ENCODE results near the gene TMEM132C. TPM values are rescaled to one million over a fixed set of nuclear protein-coding genes. Genes with fewer than 3 reads are reported as not detected.

Gene TMEM132C
- total and polyA plus RNA-seq, 2 of the 4 experiments (the other 2 are of a cell fraction), result not detected

GRCh38 chr12:128381946-128382345, 115.0 kb downstream of the TMEM132C start:
- no peak overlapping the region for H2AFZ ChIP-seq (replicated peaks; ENCODE audit: low read length, poor library complexity)
- H2BK120ac ChIP-seq (ENCODE audit: low read depth, low read length), result no peak overlapping the region
- in situ Hi-C loops (cut with MboI; ENCODE audit: low sequenced_read_pairs) (no loop called here), intact Hi-C loops (cut with micrococcal nuclease) (no loop called here), dilution Hi-C loops (cut with HindIII; ENCODE audit: low sequenced_read_pairs, unreplicated experiment) (no loop called here)
- TF ChIP-seq CHD1 (IDR thresholded peaks at IDR 0.05; ENCODE audit: low read depth, low read length), result no peak
- TF ChIP-seq USF2 (IDR thresholded peaks at IDR 0.05; ENCODE audit: low read depth, low read length), result no peak
- TF ChIP-seq RCOR1 (IDR thresholded peaks at IDR 0.05; ENCODE audit: insufficient replicate concordance, low read length), result no peak
- no peak for TF ChIP-seq CTCF (conservative IDR thresholded peaks at IDR 0.05; ENCODE audit: low read depth, low read length)
- no peak for TF ChIP-seq RAD21 (IDR thresholded peaks at IDR 0.05; ENCODE audit: low read length)
- no peak for TF ChIP-seq POLR2A (IDR thresholded peaks at IDR 0.05; ENCODE audit: low read depth, low read length)
- no peak for TF ChIP-seq FOS (IDR thresholded peaks at IDR 0.05; ENCODE audit: low read depth, low read length)
- TF ChIP-seq MXI1 (IDR thresholded peaks at IDR 0.05; ENCODE audit: borderline replicate concordance, low read depth, low read length), result no peak
- TF ChIP-seq ELK1 (IDR thresholded peaks at IDR 0.05; ENCODE audit: borderline replicate concordance, low read depth, low read length), result no peak
- TF ChIP-seq MAZ (IDR thresholded peaks at IDR 0.05; ENCODE audit: borderline replicate concordance, low read depth, low read length), result no peak
- TF ChIP-seq MAFK (IDR thresholded peaks at IDR 0.05; ENCODE audit: low read depth, low read length), result no peak
- TF ChIP-seq RFX5 (IDR thresholded peaks at IDR 0.05; ENCODE audit: low read depth, low read length), result no peak
- no peak overlapping the region for H2AK5ac ChIP-seq (ENCODE audit: low read depth, low read length)
- no peaks in the 10 kb centered on the region for H3K4me1 ChIP-seq (ENCODE audit: control insufficient read depth, insufficient read depth, low read length)
- H2BK5ac ChIP-seq (ENCODE audit: low read depth, low read length, poor library complexity, severe bottlenecking), result no peak overlapping the region
- H3K4ac ChIP-seq (ENCODE audit: low read depth, low read length), result no peak overlapping the region
- no peaks in the 10 kb centered on the region for H3K36me3 ChIP-seq (ENCODE audit: control insufficient read depth, insufficient read depth, low read length)
- no peaks in the 10 kb centered on the region for H3K27me3 ChIP-seq (ENCODE audit: control insufficient read depth, insufficient read depth, low read length)
- H4K8ac ChIP-seq (ENCODE audit: low read depth in 2 of 2, low read length in 2 of 2), result no peak overlapping the region
- H4K5ac ChIP-seq (ENCODE audit: low read depth, low read length), result no peak overlapping the region
- no peak overlapping the region for H3K4me3 ChIP-seq (ENCODE audit: insufficient read depth, low read depth, low read length)
- ATAC-seq (ENCODE audit: low read depth), result no peak
- peaks cover 35% of the 10 kb centered on the region for H3K9me3 ChIP-seq (ENCODE audit: control insufficient read depth, insufficient read depth, low read length)
- no peak overlapping the region for H3K9ac ChIP-seq (ENCODE audit: low read depth, low read length)
- no peak overlapping the region for H2BK20ac ChIP-seq (ENCODE audit: low read depth, low read length)
- DNase-seq, result no peak
- H3K14ac ChIP-seq (replicated peaks; ENCODE audit: low read depth, low read length), result no peak overlapping the region
- ChIA-PET CTCF (no interaction called here), POLR2A (ENCODE audit: unreplicated experiment) (no interaction called here)
- no peak overlapping the region for H3K23ac ChIP-seq (ENCODE audit: low read depth, low read length)
- no peak overlapping the region for H4K91ac ChIP-seq (ENCODE audit: insufficient read depth, low read depth, low read length)
- H3K4me2 ChIP-seq (ENCODE audit: low read depth, low read length), result no peak overlapping the region
- no CpG with 5 or more reads among the region's 10 CpGs for WGBS, 2 experiments (ENCODE audit: extremely low coverage in 2 of 2, insufficient read length in 1 of 2)
- H3K56ac ChIP-seq (ENCODE audit: extremely low read depth, insufficient read depth, low read length), result no peak overlapping the region
- no peaks in the 10 kb centered on the region for H4K20me1 ChIP-seq (ENCODE audit: insufficient read depth, low read length)
- no TSS peak for BruUV-seq (replicated peaks)
- H3K27ac ChIP-seq (ENCODE audit: insufficient read depth, low read length), result no peak overlapping the region
- no peak overlapping the region for H2AK9ac ChIP-seq (replicated peaks; ENCODE audit: low read depth, low read length, poor library complexity)
- no peak overlapping the region for H3K18ac ChIP-seq (ENCODE audit: low read depth, low read length)
- no peaks in the 10 kb centered on the region for H3K9me1 ChIP-seq (ENCODE audit: insufficient read depth, low read length)
- no peaks in the 10 kb centered on the region for H3K79me1 ChIP-seq (ENCODE audit: low read depth in 1 of 2, low read length in 2 of 2)
- no peak overlapping the region for H2BK15ac ChIP-seq (ENCODE audit: low read depth, low read length)

Data from IMR-90 (cell line).